ENCODE results near the gene TFAM.
"Not testable (repeated sequence)": the region's sequence is repeated elsewhere in the genome, so short reads cannot be mapped to it uniquely, and the experiment has no call there.

The TFAM gene

DNA sequence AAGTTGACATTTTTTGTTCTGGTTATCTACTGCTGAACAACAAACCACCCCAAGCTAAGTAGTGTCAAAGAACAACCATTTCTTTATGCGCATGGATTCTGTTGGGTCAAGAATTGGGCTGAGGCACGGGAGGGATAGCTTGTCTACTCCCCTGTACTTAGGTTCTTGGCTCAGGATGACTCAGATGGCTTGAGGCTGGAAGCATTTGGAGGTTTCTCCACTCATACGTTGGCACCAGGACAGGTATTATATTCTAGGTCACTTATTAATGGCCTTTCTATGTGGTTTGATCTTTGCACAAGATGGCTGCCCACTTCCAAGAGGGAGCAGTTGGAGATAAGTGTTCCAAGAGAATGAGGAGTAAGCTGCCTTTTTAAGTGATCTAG lies 11.8 kb upstream of the TFAM start:
- no peak for DNase-seq

DNA sequence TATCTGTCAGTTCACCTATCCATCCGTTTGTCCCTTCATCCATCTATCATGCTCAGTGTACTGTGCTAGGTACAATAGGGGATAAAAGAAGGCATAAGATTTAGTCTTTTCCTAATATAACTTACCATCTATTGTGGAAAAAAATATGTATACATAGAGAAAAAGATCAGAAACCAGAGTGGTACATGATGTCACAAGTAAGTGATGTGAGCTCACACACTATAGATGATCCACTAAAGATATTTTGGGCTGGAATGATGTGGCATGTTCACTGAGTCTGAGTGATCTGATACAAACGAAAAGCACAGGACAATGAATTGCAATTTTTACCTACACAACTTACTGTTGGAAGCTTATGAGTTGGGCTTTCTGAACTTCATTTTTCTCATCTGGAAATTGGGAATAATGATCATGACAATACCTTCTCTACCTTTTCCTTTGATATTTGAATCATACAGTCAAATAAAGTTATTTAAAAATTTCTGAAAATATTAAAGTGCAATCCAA lies 2.7 kb upstream of the TFAM start:
- no peak for DNase-seq

DNA sequence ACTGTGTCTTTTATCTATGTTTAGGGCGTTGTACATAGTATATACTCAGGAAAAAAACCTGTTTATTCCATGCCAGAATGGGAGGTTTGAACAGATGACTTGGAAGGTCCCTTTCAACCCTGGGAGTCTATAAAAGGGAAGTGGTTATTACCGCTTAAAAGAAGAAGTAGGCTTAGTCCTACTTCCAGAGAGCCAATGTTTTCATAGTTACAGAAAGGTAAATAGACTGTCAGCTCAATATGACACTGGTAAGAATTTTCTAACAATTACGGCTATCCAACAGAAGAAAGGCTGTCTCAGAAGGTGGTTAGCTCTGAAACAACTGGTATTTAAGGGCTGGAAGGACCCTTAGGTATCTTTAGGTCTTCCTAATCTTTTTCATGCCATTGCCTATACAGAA lies 1.1 kb upstream of the TFAM start:
- no peak for DNase-seq

GRCh38 chr10:58384544-58384998 lies 639 bp upstream of the TFAM start:
- no peak for DNase-seq

DNA sequence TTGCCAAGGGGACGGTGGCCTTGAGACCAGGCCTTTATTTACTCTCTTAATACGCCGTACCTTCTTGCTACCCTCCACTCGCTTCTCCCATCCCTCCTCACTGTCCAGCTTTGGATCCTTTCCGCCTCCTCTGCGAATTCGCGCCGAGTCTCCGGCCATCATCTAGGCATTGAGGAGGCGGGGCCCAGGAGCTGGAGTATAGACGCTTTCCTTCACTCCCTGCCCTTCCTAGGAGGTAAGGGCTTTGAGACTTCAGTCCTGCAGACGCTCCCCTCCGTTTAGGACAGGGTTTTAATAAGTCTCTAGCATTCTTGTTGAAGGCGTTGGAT lies 538 bp downstream of the TFAM start:
- DNase-seq: peak; percentile 26 to 44

DNA sequence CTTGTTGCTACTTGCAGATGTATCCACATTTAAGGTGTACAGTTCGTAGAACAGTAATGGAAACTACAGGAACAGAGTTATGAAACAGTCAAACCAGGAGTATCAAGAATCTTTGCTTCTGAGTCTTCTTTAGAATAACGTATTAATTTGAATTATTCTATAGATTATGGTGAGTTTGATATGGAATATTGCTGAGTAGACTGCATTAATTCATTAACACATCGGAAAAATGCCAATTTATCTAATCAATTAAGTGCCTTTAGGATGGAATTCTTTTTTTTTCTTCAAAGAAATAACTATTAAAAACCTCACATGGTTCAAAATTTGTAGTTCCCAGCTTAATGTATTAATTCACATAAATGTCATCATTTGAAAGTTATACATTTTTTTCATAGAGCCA lies 3.8 kb downstream of the TFAM start:
- DNase-seq: no peak

GRCh38 chr10:58393317-58393716 lies 8.1 kb downstream of the TFAM start:
- DNase-seq: no peak

- DNase-seq: no peak
Observed at GRCh38 chr10:58394471-58394870, 9.3 kb downstream of the TFAM start.

DNA sequence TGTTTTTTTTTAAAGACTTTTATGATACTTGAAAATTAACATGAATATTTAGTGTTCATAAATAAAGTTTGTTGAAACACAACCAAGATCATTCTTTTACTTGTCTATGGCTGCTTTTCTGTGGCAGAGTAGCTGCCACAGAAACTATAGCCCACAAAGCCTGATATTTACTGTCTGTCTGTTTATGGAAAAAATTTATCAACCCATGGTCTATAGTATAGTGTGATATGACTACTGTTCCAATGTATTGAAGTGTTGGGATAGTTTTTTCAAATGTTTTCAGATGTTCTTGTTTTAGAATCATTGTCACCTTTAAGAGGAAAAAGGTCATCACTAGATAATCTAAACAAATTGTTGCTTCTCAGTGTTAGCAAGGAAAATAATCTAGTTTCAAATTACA lies 10.8 kb downstream of the TFAM start:
- no peak for DNase-seq

DNA sequence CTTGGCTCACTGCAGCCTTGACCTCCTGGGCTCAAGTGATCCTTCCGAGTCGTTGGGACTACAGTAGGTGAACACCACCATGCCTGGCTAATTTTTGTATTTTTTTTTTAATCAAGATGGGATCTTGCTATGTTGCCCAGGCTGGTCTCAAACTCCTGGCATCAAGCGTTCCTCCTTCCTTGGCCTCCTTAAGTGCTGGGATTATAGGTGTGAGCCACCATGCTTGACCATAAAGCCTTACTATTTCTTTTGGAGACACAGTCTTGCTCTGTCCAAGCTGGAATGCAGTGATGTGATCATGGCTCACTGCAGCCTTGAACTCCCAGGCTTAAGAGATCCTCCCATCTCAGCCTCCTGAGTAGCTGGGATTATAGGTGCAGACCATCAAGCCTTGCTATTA lies 12.6 kb downstream of the TFAM start:
- DNase-seq: no peak

DNA sequence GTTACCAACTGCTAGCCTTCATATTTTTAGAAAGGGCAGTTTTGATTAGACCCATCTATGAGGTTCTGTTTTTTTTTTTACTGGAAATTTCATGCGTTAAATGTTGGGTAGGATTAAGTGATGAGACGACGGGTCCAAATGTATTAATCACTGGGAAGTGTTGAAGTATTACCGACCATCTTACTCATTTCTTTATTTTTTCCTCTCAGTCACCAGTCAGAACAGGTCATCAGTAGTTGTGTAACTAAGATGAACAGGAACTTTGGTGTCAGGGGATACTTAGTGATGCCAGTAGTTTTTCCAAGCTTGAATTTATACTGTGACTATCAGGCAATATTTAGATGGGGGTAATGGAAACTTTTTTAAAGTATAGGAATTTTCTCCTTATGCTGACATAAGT lies 14.2 kb downstream of the TFAM start:
- no peak for DNase-seq

DNA sequence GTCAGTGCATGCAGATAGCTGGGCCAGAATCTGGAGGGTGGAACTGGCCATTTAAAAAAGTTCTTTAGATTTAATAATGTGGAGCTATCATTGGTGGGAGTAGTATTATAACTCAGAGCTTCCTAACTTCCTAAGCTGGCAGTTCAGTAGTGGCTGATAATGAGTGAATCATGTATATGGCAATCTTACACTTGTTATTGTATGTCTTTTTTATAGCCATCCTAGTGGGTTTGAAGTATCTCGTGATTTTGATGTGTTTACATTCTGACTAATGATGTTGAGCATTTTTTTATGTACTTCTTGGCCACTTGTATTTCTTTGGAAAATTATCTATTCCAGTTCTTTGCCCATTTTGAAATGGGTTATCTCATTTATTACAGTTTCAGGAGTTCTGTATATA lies 15.4 kb downstream of the TFAM start:
- no peak for DNase-seq

DNA sequence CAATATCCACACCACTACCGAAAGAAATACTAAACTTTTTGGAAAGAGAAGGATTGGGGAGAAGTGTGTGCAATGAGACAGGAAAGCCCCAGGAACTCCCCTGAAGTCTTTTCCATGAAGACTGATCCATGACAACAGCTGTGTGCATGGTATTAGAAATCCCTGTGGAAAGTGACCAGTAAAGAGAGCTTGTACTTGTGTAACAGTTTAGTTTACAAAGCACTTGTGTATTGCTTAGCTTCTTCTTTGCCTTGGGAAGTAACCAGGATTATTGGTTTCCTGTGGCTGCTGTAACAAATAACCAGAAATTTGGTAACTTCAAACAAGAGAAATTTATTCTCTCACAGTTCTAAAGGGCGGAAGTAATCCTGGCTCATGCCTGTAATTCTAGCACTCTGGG lies 18.8 kb downstream of the TFAM start:
- no peak for DNase-seq

DNA sequence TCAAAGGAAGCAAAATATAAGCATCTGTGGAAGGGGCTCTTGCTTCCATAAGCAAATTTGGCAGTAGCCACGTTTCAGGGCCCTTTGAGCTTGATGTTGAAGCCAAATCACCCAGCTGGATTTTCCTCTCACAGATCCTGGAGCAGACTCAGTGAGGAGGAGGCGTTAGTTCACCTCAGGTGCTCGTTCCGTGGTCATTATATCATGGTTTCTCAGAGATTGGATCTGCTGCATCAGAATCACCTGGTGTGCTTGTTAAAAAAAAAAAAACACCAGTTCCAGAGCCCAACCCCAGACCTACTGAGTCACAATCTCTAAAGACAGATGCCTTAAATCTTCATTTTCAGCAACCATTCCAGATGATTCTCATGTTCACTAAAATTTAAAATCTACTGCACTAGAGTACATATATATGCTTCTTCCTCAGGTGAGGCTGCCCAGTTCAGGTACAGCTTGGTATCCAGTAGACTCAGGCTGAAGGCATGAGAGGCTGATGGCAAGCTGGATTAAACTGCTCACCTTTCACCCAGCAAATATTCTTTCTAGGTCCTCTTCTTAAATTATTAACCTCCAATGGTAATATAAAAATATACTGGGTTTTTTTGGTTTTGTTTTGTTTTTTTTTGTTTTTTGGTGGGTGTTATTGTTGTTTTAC lies 24.9 kb downstream of the TFAM start:
- no peak for DNase-seq

GRCh38 chr10:58412502-58412961 lies 27.3 kb downstream of the TFAM start:
- DNase-seq: no peak

GRCh38 chr10:58414270-58415041 lies 29.2 kb downstream of the TFAM start:
- DNase-seq: no peak

DNA sequence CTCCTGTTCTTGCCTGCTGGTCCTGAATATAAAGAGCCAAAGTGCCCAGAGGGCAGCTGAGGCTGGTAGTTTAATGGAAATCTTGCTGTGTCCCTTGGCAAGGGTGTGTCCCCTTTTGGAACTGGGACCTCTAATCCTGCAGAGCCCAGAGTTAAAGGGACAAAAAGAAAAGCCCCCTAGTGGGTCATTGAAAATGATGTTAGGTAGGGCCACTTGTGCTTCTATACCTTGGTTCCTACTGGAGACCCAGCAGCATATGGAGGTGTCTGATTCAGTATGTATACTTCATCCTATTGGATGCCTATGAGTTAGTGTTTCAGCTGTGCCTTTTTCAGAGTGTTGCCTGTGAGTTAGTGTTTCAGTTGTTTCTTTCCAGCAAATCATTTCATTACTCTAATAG lies 30.5 kb downstream of the TFAM start:
- DNase-seq: no peak

GRCh38 chr10:58417902-58418301 lies 32.7 kb downstream of the TFAM start:
- DNase-seq: not testable (repeated sequence)

DNA sequence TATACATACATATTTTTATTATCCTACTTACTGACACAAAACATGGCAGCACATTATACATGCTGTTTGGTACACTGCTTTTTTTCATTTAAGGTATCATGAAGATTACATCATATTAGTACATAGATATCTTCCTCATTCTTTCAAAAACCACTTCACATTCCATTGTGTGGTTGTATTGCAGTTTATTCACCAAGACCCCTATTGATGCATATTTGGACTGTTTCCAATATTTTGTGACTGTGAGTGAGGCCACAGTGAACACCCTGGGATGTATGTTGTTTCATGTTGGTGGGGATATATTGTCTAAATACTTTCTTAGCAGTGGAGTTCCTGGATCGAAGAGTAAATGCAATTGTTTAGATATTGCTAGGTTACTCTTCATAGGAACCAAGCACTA lies 39.0 kb downstream of the TFAM start:
- DNase-seq: no peak

GRCh38 chr10:58428436-58428835 lies 43.2 kb downstream of the TFAM start:
- not testable (repeated sequence) for DNase-seq

- DNase-seq: no peak
Observed at GRCh38 chr10:58431903-58432302, 46.7 kb downstream of the TFAM start.

- DNase-seq: no peak
Observed at GRCh38 chr10:58433066-58433465, 47.9 kb downstream of the TFAM start.

DNA sequence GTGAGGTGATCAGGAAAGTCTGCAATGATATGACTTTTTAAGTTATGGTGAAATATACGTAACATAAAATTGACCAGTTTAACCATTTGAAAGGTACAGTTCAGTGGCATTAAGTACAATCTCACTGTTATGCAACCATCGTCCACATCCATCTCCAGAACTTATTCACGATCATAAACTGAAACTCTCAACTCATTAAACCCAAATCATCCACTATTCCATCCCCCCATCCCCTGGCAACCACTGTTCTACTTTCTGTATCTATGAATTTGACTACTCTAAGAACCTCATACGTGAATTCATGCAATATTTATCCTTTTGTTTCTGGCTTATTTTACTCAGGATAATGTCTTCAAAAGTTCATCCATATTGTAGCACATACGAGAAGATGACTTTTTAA lies 48.4 kb downstream of the TFAM start:
- DNase-seq: no peak

DNA sequence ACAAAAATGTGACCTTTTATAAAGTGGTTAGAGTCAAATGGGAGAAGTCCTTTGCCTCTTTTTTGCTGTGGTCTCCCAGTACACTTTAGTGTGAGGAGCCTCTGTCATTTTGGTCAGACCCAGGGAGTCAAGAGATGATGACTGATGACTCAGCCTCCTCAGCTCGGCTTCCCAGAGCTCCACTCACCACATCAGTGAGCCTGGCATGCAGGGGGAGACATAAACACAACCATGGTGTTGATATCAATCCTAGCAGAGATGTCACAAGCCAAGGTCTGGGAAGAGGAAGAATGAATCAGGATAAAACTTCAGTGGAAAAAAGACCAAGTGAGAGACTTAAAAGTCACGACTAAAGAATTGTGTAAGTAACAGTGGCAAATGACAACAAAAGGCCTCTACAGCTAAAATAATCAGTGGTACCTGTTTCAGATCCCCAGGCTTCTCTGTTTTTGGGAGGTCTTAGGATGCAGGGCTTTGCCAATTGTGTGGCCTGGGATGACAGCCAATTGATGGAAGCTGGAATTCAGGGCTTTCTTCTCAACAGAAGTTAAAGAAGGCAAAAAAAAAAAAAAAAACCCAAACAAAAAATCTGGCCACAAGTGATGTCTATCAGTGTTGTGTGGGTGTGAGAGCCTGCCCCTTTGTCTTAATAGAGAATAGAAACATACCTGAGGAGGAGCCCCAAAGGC lies 50.2 kb downstream of the TFAM start:
- DNase-seq: peak in 1 of 2 experiments; percentile 19
